MM.1S (cell line): ENCODE results near the gene SHANK3.

ENCODE experiments used
- CTCF ChIP-seq: fragments of 300-600 bp; sonication (generic); IDR thresholded peaks from 2 replicates; pipeline ENCODE4 v1.5.1; 2016; ENCODE audit warnings: antibody characterized with exemption, low read length, mixed read lengths
- EZH2 ChIP-seq: fragments of 300-600 bp; sonication (generic); optimal IDR thresholded peaks from 2 replicates; pipeline ENCODE3; 2017; ENCODE audit warnings: low read depth, mild to moderate bottlenecking, antibody characterized with exemption, low read length, mixed read lengths
- EZH2phosphoT487 ChIP-seq: fragments of 300-600 bp; sonication (generic); IDR thresholded peaks from 2 replicates; pipeline ENCODE4 v1.6.1; 2018; ENCODE audit warnings: antibody characterized with exemption, low read length

GRCh38 chr22:50674130-50674500 is 1.5 kb downstream of the SHANK3 start:
- TF ChIP-seq CTCF (no peak), EZH2 (no peak), EZH2phosphoT487 (no peak)
